Heart right ventricle (tissue), 16 donors: ENCODE results near the gene RETREG2. TPM values are rescaled to one million over a fixed set of nuclear protein-coding genes. Genes with fewer than 3 reads are reported as not detected.

Source experiments
- ATAC-seq, 8 donors: fragments of 200-7000 bp; cut with Tn5 transposase; one replicate each; pipeline ENCODE4 v1.9.1; 2020; ENCODE audit warnings: mild to moderate bottlenecking in 8 of 8, moderate library complexity in 8 of 8, moderate number of reproducible peaks in 1 of 8
- DNase-seq, 2 donors: peaks; one replicate each; pipeline ENCODE4 v3.0.0-alpha.2; 2020
- H3K27ac ChIP-seq, 10 donors: fragments of 200-600 bp; sonication (generic) in 2 of 10; one replicate each; pipeline versions ENCODE4 v1.5.0 to v1.8.0; 2020 to 2022; ENCODE audit warnings: mild to moderate bottlenecking in 3 of 10
- H3K27me3 ChIP-seq, 7 donors: fragments of 200-600 bp; one replicate each; pipeline ENCODE4 v1.8.0; 2021 to 2022; ENCODE audit warnings: mild to moderate bottlenecking in 2 of 7
- H3K36me3 ChIP-seq, 9 donors: fragments of 200-600 bp; sonication (generic) in 1 of 9; one replicate each; pipeline versions ENCODE4 v1.5.0 to v1.8.0; 2020 to 2022; ENCODE audit warnings: mild to moderate bottlenecking in 2 of 9
- H3K4me1 ChIP-seq, 9 donors: fragments of 200-600 bp; sonication (generic) in 1 of 9; one replicate each; pipeline versions ENCODE4 v1.5.0 to v1.8.0; 2020 to 2022; ENCODE audit warnings: mild to moderate bottlenecking in 4 of 9
- H3K4me3 ChIP-seq, 10 donors: fragments of 200-600 bp; sonication (generic) in 2 of 10; one replicate each; pipeline versions ENCODE4 v1.5.0 to v1.8.0; 2020 to 2022; ENCODE audit warnings: mild to moderate bottlenecking in 7 of 10, moderate library complexity in 2 of 10
- H3K9me3 ChIP-seq, 11 donors: fragments of 200-600 bp in 10 of 11; sonication (generic) in 2 of 11; one replicate each; pipeline versions ENCODE4 v1.5.0 to v1.8.0; 2013 to 2022; ENCODE audit warnings: mild to moderate bottlenecking in 2 of 11, control low read depth in 1 of 11, moderate library complexity in 1 of 11
- WGBS, 2 donors: extraction: QIAGEN DNeasy Blood & Tissue Kit; methylation state at CpG; one replicate each; pipeline ENCODE4 v1.1.7; 2013; ENCODE audit warnings: inconsistent platforms in 1 of 2; 5-methylcytosine and 5-hydroxymethylcytosine counted together
- intact Hi-C, 10 donors: fragments of 100-400 bp; cut with DNase I; formaldehyde crosslinking; loops; one replicate each; pipeline versions ENCODE4 v1.11.1 to v1.14.2; 2022
- polyA plus RNA-seq, 2 donors: library from polyadenylated mRNA; stranded (reverse); fragments of 200-250 nt; gene quantifications; one replicate each; pipeline ENCODE4 v1.2.3, GENCODE V29; 2013
- total RNA-seq, 10 donors: library from RNA; stranded (reverse); fragmentation: NEBNext Ultra II Directional in 3 of 10; extraction: Animal tissue kit (Norgen Biotek cat#: 25700) in 3 of 10; gene quantifications; one replicate each; pipeline versions ENCODE4 v1.2.1 to v1.2.4, GENCODE V29; 2021 to 2023
- TF ChIP-seq, protein P1 (sequence below), 9 donors: fragments of 200-600 bp; sonication (generic) in 2 of 9; IDR thresholded peaks; one replicate each; pipeline versions ENCODE4 v1.5.0 to v1.8.0; 2021 to 2022; ENCODE audit warnings: antibody characterized with exemption in 9 of 9, mild to moderate bottlenecking in 5 of 9, moderate library complexity in 1 of 9
- donor health status: Arrhythmogenic right ventricular cardiomyopathy.
- donor health status: ischemic (EF 13 %, LVEDD 7.1; RV severe dilation, severe dysfunction).
- donor health status: healthy with polysubstance abuse.
- donor health status: DM: no; HTN: yes; CAD: no.
- donor health status: DM: no; HTN: no; CAD: no.
- donor health status: ischemic (EF 25% LVEDD 6.9; RV normal size, moderate dysfunction).
- donor health status: ischemic (EF 25% LVEDD 5.7; RV mildly dilated, moderate dysfunction).
- donor health status: healthy.
- donor health status: DM: yes; HTN: yes; CAD: no.
- donor health status: Ischemic cardiomyopathy.
- donor health status: ischemic (EF 35%, LVEDD 5.7; RV mildly dilated, moderate dysfunction).
- donor health status: nonischemic (EF 11% LVEDD 7.7; RV severe dilation, severe dysfunction).
- donor health status: DM: yes; HTN: yes; CAD: no.
- donor health status: PGD.
- donor health status: ischemic (EF 29% LVEDD 5.4; RV normal size, mild dysfunction).
- donor health status: nonischemic (EF 23%, LVEDD 6.1; RV moderate dilation, normal function).

The RETREG2 gene
- total and polyA plus RNA-seq, 12 donors: 11.3 to 47.3 (median 30.6) TPM

DNA sequence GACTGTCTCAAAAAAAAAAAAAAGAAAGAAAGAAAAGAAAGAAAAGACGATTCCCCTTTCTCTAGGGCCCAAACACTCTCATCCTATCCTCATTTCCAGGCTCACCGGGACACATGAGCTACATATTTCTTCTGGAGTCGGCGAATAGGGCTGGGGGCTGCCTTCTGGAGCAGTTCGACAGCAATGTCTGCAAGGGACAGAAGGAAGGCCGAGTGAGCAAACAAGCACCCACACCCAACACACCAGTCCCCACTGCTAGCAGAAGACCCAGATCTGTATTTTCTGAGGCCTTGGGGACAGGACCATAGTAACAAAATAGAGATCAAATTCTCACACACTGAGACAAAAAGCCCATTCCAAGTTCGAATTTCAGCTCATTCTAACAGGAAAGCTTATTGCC lies 2.6 kb upstream of the RETREG2 start:
- TF ChIP-seq, protein P1, sequence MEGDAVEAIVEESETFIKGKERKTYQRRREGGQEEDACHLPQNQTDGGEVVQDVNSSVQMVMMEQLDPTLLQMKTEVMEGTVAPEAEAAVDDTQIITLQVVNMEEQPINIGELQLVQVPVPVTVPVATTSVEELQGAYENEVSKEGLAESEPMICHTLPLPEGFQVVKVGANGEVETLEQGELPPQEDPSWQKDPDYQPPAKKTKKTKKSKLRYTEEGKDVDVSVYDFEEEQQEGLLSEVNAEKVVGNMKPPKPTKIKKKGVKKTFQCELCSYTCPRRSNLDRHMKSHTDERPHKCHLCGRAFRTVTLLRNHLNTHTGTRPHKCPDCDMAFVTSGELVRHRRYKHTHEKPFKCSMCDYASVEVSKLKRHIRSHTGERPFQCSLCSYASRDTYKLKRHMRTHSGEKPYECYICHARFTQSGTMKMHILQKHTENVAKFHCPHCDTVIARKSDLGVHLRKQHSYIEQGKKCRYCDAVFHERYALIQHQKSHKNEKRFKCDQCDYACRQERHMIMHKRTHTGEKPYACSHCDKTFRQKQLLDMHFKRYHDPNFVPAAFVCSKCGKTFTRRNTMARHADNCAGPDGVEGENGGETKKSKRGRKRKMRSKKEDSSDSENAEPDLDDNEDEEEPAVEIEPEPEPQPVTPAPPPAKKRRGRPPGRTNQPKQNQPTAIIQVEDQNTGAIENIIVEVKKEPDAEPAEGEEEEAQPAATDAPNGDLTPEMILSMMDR (IDR thresholded peaks at IDR 0.05): no peak
- ATAC-seq (no peak), DNase-seq (no peak)
- 83 to 86% methylated on average over 7 of the region's 7 CpGs for WGBS, 2 donors
- Histone ChIP-seq H3K9me3 (no peaks in the 10 kb centered on the region), H3K27me3 (no peaks in the 10 kb centered on the region), H3K4me1 (peaks cover 11 to 56% (median 47%) of the 10 kb centered on the region in 9 donors), H3K27ac (peak overlapping the region in 7 of 10 donors; percentile 93 to 100 (median 100)), H3K36me3 (peaks cover 0 to 53% (median 39%) of the 10 kb centered on the region in 9 donors), H3K4me3 (peak overlapping the region in 9 of 10 donors; percentile 64 to 97 (median 93))
- intact Hi-C loops: loop anchor here in 6 of 10 donors (5.0 to 10.0 kb wide), 5 partner anchors 42 to 212 kb away; partner anchors contain the start of genes DNPEP (in 4 of the 6) and ABCB6 (in 2 of the 6)

DNA sequence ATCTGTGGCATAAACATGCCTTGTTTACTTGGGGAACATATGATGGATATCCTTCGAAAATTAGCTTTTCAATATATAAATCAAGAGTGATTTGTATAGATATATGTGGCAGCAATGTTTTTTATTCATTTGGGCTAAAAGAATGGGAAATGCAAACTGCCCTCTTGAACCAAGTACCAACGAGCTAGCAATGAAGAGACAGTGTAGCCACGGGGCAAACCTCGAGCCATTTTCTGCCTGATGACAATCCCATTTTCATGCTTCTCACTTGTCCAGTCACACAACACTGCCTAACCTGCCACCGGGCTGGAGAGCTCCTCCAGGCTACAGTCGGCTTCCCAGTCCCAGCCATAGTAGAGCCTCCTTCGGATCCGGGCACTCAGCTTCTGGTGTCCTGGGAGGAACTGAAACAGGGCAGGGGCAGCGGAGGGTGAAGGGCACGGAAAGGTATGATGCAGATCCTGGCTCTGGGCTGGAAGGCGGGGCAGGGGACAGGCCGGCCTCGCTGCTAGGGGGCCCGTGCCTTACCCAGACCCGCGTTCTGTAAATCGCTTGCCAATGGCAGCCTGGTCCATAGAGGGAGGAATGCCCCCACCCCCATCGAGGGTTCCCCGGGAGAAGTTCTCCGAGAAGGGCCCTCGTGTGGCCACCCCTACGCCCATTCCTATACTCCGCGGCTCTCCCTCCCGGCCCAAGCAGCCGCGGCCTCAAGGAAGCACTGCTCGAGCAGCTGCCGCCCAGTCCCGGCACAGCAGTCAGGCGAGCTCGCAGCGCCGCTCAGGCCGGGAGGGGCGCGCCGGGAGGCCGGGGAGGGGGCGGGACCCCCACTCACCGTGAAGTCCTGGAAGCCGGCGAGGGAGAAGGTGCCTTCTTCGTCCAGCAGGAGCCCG lies 1.9 kb upstream of the RETREG2 start:
- WGBS, 2 donors: 2 to 3% methylated on average over 44 to 45 of the region's 45 CpGs
- TF ChIP-seq, protein P1 (IDR thresholded peaks at IDR 0.05): peak in 5 of 9 donors; percentile 8 to 39 (median 29)
- Histone ChIP-seq H3K27me3 (no peaks in the 10 kb centered on the region), H3K36me3 (peaks cover 0 to 59% (median 46%) of the 10 kb centered on the region in 9 donors), H3K27ac (peak overlapping the region; percentile 89 to 100 (median 99)), H3K4me1 (peaks cover 11 to 51% (median 43%) of the 10 kb centered on the region in 9 donors), H3K9me3 (no peaks in the 10 kb centered on the region), H3K4me3 (peak overlapping the region; percentile 42 to 97 (median 92))
- intact Hi-C loops: loop anchor here in 8 of 10 donors (1.0 to 10.0 kb wide), 8 partner anchors 15 to 211 kb away; partner anchors contain the start of genes DNPEP (in 4 of the 8), ABCB6 (in 3 of the 8), NHEJ1 (in 2 of the 8) and ZFAND2B (in 2 of the 8)
- ATAC-seq (peak; percentile 26 to 66 (median 38)), DNase-seq (peak; percentile 48 to 49)

DNA sequence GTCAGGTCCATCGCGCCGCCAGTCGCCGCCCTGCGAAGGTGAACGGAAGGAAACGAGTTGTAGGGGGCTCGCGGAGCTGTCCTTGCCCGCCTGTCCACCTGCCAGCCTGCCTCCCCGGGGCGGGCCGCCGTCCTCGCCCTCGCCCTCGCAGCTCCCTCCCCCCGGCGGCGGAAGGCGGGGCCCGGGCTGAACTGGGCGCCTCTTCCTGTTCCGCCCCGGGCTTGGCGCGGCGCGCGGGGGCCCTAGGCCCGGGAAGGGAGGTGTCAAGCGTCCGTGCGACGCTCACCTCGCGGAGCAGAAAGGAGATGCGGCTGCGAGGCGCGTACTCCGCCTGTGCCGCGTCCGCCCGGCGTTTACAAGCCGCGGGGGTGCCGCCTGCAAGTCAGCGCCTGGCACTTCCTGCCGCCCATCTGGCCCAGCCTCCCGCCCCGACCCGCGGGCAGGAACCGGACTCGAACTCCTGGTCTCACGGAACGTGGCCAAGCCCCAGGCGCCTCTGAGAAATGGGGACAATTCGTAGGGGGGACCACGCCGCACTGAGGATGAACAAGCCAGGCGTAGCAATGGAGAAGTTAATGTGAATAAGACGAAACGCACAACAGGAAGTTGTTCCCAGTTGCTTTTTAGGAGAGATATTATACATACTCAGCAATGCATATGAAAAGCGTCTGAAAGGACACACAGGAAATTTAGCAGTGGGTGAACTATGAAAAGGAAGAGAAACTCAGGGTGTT lies 1.1 kb upstream of the RETREG2 start, which contains the start of gene CNPPD1:
TSS of gene CNPPD1 (minus strand) at position 108 of the 734 bp plus-strand sequence. CDS start at position 11, 97 bp downstream.
- ATAC-seq (peak; percentile 87 to 93 (median 92)), DNase-seq (peak; percentile 87 to 93)
- Histone ChIP-seq H3K4me1 (peaks cover 11 to 51% (median 37%) of the 10 kb centered on the region in 9 donors), H3K4me3 (peak within 1 kb of the TSS; percentile 42 to 97 (median 92)), H3K36me3 (peaks cover 4 to 63% (median 54%) of the 10 kb centered on the region in 9 donors), H3K27ac (peak within 1 kb of the TSS; percentile 89 to 100 (median 99)), H3K9me3 (no peaks in the 10 kb centered on the region), H3K27me3 (no peaks in the 10 kb centered on the region)
- intact Hi-C loops: loop anchor here in 8 of 10 donors (1.0 to 10.0 kb wide), 9 partner anchors 16 to 210 kb away; partner anchors contain the start of genes DNPEP (in 4 of the 8), ABCB6 (in 3 of the 8), ZFAND2B (in 3 of the 8) and NHEJ1 (in 2 of the 8)
- 0 to 1% methylated on average over 52 to 69 of the region's 69 CpGs for WGBS, 2 donors
- TF ChIP-seq, protein P1 (IDR thresholded peaks at IDR 0.05): peak in 1 of 9 donors; percentile 20
